Neural progenitor cell (in vitro differentiated cells): ENCODE measurements around the gene SHOC1. TPM values are rescaled to one million over a fixed set of nuclear protein-coding genes. Genes with fewer than 3 reads are reported as not detected.
"Not testable (repeated sequence)": the region's sequence is repeated elsewhere in the genome, so short reads cannot be mapped to it uniquely, and the experiment has no call there.

Experiments
- DNase-seq: peaks from one replicate; pipeline ENCODE4 v3.0.0-alpha.2; 2016; ENCODE audit warnings: low spot score
- H2AFZ ChIP-seq: fragments of 200-600 bp; sonication (generic); replicated peaks from 2 replicates; pipeline ENCODE4 v1.6.1; 2016; ENCODE audit warnings: antibody characterized with exemption
- H3F3A ChIP-seq: fragments of 200-600 bp; sonication (generic); 2 replicates; pipeline ENCODE4 v1.6.1; 2016; ENCODE audit warnings: antibody characterized with exemption, low read depth
- H3K27ac ChIP-seq: fragments of 200-600 bp; sonication (generic); 2 replicates; pipeline ENCODE4 v1.5.1; 2016; ENCODE audit warnings: mild to moderate bottlenecking
- H3K27me3 ChIP-seq: fragments of 200-600 bp; sonication (generic); 2 replicates; pipeline ENCODE4 v1.6.1; 2016; ENCODE audit warnings: mild to moderate bottlenecking, moderate library complexity
- H3K36me3 ChIP-seq: fragments of 200-600 bp; sonication (generic); 2 replicates; pipeline ENCODE4 v1.5.1; 2016
- H3K4me1 ChIP-seq: fragments of 200-600 bp; sonication (generic); 2 replicates; pipeline ENCODE4 v1.6.1; 2016; ENCODE audit warnings: mixed run types
- H3K4me2 ChIP-seq: fragments of 200-600 bp; sonication (generic); 2 replicates; pipeline ENCODE4 v1.6.1; 2016
- H3K4me3 ChIP-seq: fragments of 200-600 bp; sonication (generic); 2 replicates; pipeline ENCODE4 v1.5.1; 2016
- H3K79me2 ChIP-seq: fragments of 200-600 bp; sonication (generic); 2 replicates; pipeline ENCODE4 v1.6.1; 2016; ENCODE audit warnings: low read depth
- H3K9ac ChIP-seq: fragments of 200-600 bp; sonication (generic); 2 replicates; pipeline ENCODE4 v1.6.1; 2016
- H3K9me3 ChIP-seq: fragments of 200-600 bp; sonication (generic); 2 replicates; pipeline ENCODE4 v1.5.1; 2016; ENCODE audit warnings: low read depth
- H4K20me1 ChIP-seq: fragments of 200-600 bp; sonication (generic); 2 replicates; pipeline ENCODE4 v1.6.1; 2016; ENCODE audit warnings: low read depth
- H3K27ac Mint-ChIP-seq: 3 replicates; pipeline ENCODE4 v1.8.0; 2021; ENCODE audit warnings: mixed read lengths
- H3K27me3 Mint-ChIP-seq: 2 replicates; pipeline ENCODE4 v1.8.0; 2022; ENCODE audit warnings: low read depth, mild to moderate bottlenecking, inconsistent platforms, moderate library complexity, mixed read lengths; ENCODE audit not compliant: insufficient read depth
- H3K36me3 Mint-ChIP-seq: 3 replicates; pipeline ENCODE4 v1.8.0; 2021; ENCODE audit warnings: mixed read lengths
- H3K4me1 Mint-ChIP-seq: 3 replicates; pipeline ENCODE4 v1.8.0; 2021; ENCODE audit warnings: mixed read lengths
- H3K4me3 Mint-ChIP-seq: 3 replicates; pipeline ENCODE4 v1.8.0; 2021; ENCODE audit warnings: mild to moderate bottlenecking, moderate library complexity, mixed read lengths
- H3K9me3 Mint-ChIP-seq: 3 replicates; pipeline ENCODE4 v1.8.0; 2020; ENCODE audit warnings: mixed read lengths
- EZH2 ChIP-seq: fragments of 200-600 bp; sonication (generic); IDR thresholded peaks from 2 replicates; pipeline ENCODE4 v1.6.1; 2017; ENCODE audit warnings: antibody characterized with exemption, mild to moderate bottlenecking, moderate library complexity
- EZH2phosphoT487 ChIP-seq: fragments of 200-600 bp; sonication (generic); IDR thresholded peaks from 2 replicates; pipeline ENCODE4 v1.6.1; 2017; ENCODE audit warnings: antibody characterized with exemption
- total RNA-seq: library from RNA; depleted of rRNA; stranded (reverse); fragments of >200 nt; gene quantifications from 2 replicates; pipeline ENCODE4 v1.2.3, GENCODE V29; 2015; ENCODE audit warnings: low replicate concordance
- TF ChIP-seq, protein P1 (sequence below): fragments of 200-600 bp; sonication (generic); IDR thresholded peaks from 2 replicates; pipeline ENCODE4 v1.5.1; 2017; ENCODE audit warnings: antibody characterized with exemption, mild to moderate bottlenecking

The SHOC1 gene
- total RNA-seq, 1 donor from 2014 or later: not detected

DNA sequence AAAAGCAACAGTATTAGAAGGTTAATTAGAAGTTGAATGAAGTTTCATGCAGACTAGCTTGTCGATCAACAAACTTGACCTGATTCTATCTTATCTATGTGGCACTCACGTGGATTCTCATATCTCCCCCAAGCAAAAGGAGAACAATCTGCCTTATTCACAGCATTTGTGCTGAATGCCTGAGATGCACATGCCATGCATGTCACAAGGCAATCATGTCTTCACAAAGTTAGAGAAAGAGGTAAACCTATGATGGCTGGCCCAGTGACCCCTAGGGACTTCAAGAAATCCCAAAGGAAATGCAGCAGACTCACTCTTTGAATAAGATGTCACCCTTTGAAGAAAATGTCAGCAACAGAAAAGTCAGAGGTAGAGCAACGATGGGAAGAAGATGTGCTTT lies 17.6 kb upstream of the SHOC1 start:
- no peaks in the 10 kb centered on the region for H3F3A ChIP-seq
- H3K4me3 Mint-ChIP-seq: no peak overlapping the region
- H3K9me3 Mint-ChIP-seq: no peaks in the 10 kb centered on the region
- no peaks in the 10 kb centered on the region for H3K9me3 ChIP-seq
- no peak overlapping the region for H3K27ac Mint-ChIP-seq
- no peak overlapping the region for H2AFZ ChIP-seq
- H3K79me2 ChIP-seq: no peaks in the 10 kb centered on the region
- H3K27ac ChIP-seq: no peak overlapping the region
- H3K4me1 ChIP-seq: no peaks in the 10 kb centered on the region
- no peak overlapping the region for H3K9ac ChIP-seq
- H3K4me2 ChIP-seq: no peak overlapping the region
- H3K27me3 ChIP-seq: no peaks in the 10 kb centered on the region
- H3K27me3 Mint-ChIP-seq: peaks cover 2% of the 10 kb centered on the region
- no peaks in the 10 kb centered on the region for H3K4me1 Mint-ChIP-seq
- DNase-seq: no peak
- TF ChIP-seq, protein P1, sequence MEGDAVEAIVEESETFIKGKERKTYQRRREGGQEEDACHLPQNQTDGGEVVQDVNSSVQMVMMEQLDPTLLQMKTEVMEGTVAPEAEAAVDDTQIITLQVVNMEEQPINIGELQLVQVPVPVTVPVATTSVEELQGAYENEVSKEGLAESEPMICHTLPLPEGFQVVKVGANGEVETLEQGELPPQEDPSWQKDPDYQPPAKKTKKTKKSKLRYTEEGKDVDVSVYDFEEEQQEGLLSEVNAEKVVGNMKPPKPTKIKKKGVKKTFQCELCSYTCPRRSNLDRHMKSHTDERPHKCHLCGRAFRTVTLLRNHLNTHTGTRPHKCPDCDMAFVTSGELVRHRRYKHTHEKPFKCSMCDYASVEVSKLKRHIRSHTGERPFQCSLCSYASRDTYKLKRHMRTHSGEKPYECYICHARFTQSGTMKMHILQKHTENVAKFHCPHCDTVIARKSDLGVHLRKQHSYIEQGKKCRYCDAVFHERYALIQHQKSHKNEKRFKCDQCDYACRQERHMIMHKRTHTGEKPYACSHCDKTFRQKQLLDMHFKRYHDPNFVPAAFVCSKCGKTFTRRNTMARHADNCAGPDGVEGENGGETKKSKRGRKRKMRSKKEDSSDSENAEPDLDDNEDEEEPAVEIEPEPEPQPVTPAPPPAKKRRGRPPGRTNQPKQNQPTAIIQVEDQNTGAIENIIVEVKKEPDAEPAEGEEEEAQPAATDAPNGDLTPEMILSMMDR: no peak
- TF ChIP-seq EZH2phosphoT487 (no peak), EZH2 (no peak)
- H3K4me3 ChIP-seq: no peak overlapping the region
- H4K20me1 ChIP-seq: no peaks in the 10 kb centered on the region
- H3K36me3 Mint-ChIP-seq: no peaks in the 10 kb centered on the region
- H3K36me3 ChIP-seq: no peaks in the 10 kb centered on the region

GRCh38 chr9:111810908-111811307 lies 16.2 kb upstream of the SHOC1 start:
- TF ChIP-seq EZH2 (no peak), EZH2phosphoT487 (no peak)
- TF ChIP-seq, protein P1: no peak
- H3K9ac ChIP-seq: no peak overlapping the region

GRCh38 chr9:111810415-111810814 lies 15.7 kb upstream of the SHOC1 start:
- not testable (repeated sequence) for H3K9ac ChIP-seq, H3K79me2 ChIP-seq, H3K27ac Mint-ChIP-seq, H3K4me2 ChIP-seq, H3K9me3 ChIP-seq, DNase-seq, H3K4me3 ChIP-seq, H3K4me1 ChIP-seq, H2AFZ ChIP-seq, H3K36me3 ChIP-seq, H3K36me3 Mint-ChIP-seq, H3K4me3 Mint-ChIP-seq, H3K9me3 Mint-ChIP-seq, H3K4me1 Mint-ChIP-seq, H3F3A ChIP-seq, H3K27me3 ChIP-seq, H4K20me1 ChIP-seq, H3K27me3 Mint-ChIP-seq, H3K27ac ChIP-seq

More at GRCh38 chr9:111810908-111811307, 16.2 kb upstream of the SHOC1 start:
- H3K36me3 Mint-ChIP-seq: no peaks in the 10 kb centered on the region
- Histone ChIP-seq H3K36me3 (no peaks in the 10 kb centered on the region), H2AFZ (no peak overlapping the region), H3F3A (no peaks in the 10 kb centered on the region), H3K27me3 (no peaks in the 10 kb centered on the region), H3K4me1 (no peaks in the 10 kb centered on the region), H3K4me3 (no peak overlapping the region), H4K20me1 (no peaks in the 10 kb centered on the region), H3K9me3 (no peaks in the 10 kb centered on the region), H3K4me2 (no peak overlapping the region), H3K27ac (no peak overlapping the region), H3K79me2 (no peaks in the 10 kb centered on the region)
- H3K27ac Mint-ChIP-seq: no peak overlapping the region
- no peaks in the 10 kb centered on the region for H3K9me3 Mint-ChIP-seq
- H3K4me1 Mint-ChIP-seq: no peaks in the 10 kb centered on the region
- peaks cover 2% of the 10 kb centered on the region for H3K27me3 Mint-ChIP-seq
- no peak overlapping the region for H3K4me3 Mint-ChIP-seq
- DNase-seq: no peak

GRCh38 chr9:111807197-111807596 lies 12.5 kb upstream of the SHOC1 start:
- no peak overlapping the region for H3K4me3 Mint-ChIP-seq
- H3K36me3 Mint-ChIP-seq: no peaks in the 10 kb centered on the region
- Histone ChIP-seq H3K79me2 (no peaks in the 10 kb centered on the region), H3K9ac (no peak overlapping the region), H3K4me2 (no peak overlapping the region), H2AFZ (no peak overlapping the region), H3K36me3 (no peaks in the 10 kb centered on the region), H3F3A (no peaks in the 10 kb centered on the region), H3K27ac (no peak overlapping the region), H3K9me3 (no peaks in the 10 kb centered on the region), H3K4me3 (no peak overlapping the region), H4K20me1 (no peaks in the 10 kb centered on the region), H3K27me3 (no peaks in the 10 kb centered on the region), H3K4me1 (no peaks in the 10 kb centered on the region)
- no peak overlapping the region for H3K27ac Mint-ChIP-seq
- no peak for DNase-seq
- TF ChIP-seq EZH2phosphoT487 (no peak), EZH2 (no peak)
- TF ChIP-seq, protein P1: no peak
- peaks cover 2% of the 10 kb centered on the region for H3K27me3 Mint-ChIP-seq
- H3K4me1 Mint-ChIP-seq: no peaks in the 10 kb centered on the region
- H3K9me3 Mint-ChIP-seq: no peaks in the 10 kb centered on the region
